AG04449 (cell line): ENCODE measurements around the gene TAF1B.
A peak's percentile ranks its signal among the peaks of the same experiment; 100 is the strongest.

Experiments
- CTCF ChIA-PET: fragments of 350-600 bp; formaldehyde crosslinking; extraction: SDS; loops from one replicate; lab custom pipeline; 2021; ENCODE audit warnings: antibody characterized with exemption; lab: Yijun Ruan, JAX
- POLR2A ChIA-PET: fragments of 400-600, 350-600 bp; formaldehyde crosslinking; extraction: SDS; loops from one replicate; lab custom pipeline; 2020; ENCODE audit warnings: antibody characterized with exemption, inconsistent platforms; lab: Yijun Ruan, JAX
- DNase-seq: peaks from one replicate; pipeline ENCODE4 v3.0.0-alpha.2; 2010; ENCODE audit warnings: low read depth, low spot score
- H3K4me3 ChIP-seq: 2 replicates; pipeline ENCODE4 v1.5.1; 2011; ENCODE audit warnings: low read depth, mild to moderate bottlenecking, control low read depth, low read length
- TF ChIP-seq, protein P1 (sequence below): IDR thresholded peaks from one replicate; pipeline ENCODE4 v1.5.1; 2011; ENCODE audit warnings: mild to moderate bottlenecking, moderate library complexity, low read length, control low read depth, inconsistent platforms; ENCODE audit not compliant: insufficient read depth; ENCODE audit errors: missing control alignments

The TAF1B gene

DNA sequence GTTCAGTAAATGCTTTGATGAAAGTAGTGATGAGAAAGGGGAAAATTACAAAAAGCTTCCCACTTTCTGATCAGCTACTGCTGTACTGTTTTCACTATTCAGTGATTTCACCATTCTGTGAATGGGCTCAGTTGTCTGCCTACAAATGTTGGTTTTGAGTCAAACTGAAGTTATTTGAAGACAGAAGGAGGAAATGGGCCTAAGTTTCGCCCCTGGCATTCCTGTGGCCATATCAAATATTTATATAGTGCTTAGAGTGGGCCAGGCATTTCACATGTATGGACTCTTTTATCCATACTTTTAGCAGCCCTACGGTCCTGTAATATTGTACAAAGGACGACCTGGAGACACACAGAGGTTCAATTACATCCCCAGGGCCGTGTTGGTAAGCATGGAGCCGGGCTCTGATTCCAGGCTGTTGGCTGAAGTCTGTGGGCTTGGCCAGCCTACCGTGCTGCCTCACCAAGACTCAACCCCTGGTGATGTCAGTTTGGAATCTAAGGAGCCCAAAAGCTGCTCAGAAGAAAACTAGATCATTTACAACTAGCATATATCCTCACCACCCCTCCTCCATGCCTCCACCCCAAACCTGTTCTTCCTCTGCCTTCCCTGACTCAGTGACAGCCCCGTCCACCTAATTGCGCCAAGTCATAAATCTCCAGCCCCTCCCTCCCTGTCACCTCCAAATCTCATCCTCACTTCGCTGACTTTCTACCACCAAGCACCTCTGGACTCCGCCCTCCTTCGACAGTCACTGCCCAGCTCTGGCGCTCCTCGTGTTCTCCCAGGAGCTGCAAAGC is 98.1 kb downstream of the TAF1B start:
- no peak overlapping the region for H3K4me3 ChIP-seq
- TF ChIP-seq, protein P1, sequence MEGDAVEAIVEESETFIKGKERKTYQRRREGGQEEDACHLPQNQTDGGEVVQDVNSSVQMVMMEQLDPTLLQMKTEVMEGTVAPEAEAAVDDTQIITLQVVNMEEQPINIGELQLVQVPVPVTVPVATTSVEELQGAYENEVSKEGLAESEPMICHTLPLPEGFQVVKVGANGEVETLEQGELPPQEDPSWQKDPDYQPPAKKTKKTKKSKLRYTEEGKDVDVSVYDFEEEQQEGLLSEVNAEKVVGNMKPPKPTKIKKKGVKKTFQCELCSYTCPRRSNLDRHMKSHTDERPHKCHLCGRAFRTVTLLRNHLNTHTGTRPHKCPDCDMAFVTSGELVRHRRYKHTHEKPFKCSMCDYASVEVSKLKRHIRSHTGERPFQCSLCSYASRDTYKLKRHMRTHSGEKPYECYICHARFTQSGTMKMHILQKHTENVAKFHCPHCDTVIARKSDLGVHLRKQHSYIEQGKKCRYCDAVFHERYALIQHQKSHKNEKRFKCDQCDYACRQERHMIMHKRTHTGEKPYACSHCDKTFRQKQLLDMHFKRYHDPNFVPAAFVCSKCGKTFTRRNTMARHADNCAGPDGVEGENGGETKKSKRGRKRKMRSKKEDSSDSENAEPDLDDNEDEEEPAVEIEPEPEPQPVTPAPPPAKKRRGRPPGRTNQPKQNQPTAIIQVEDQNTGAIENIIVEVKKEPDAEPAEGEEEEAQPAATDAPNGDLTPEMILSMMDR: no peak
- DNase-seq: peak; percentile 45
- ChIA-PET CTCF (interaction anchor here (1.0 to 3.6 kb wide), 6 partner anchors 23 to 141 kb away, joined by 3 to 23 read pairs (median 4); partner anchors contain the start of gene TAF1B), POLR2A (interaction anchor here (1.4 kb wide), 1 partner anchor 99 kb away, joined by 3 read pairs; the partner anchor contains the start of gene TAF1B)

DNA sequence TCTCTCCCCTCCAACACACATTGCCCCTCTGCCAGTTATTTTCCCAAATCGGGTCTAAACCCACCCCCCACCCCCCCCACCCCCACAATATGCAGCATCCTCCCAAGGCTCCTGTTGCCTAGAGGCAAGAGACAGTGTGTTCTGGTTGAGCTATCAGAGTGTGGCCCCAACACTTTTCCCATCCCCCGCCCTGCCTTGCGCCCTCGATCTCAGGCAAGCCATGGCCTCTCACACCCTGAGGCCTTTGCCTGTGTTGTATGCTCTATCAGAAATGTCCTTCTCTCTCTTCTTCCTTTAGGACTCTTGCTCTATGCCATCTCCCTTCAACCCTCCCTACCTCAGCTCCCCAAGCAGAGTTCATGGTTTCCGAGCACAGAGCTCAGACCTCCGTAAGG is 98.7 kb downstream of the TAF1B start:
- ChIA-PET POLR2A (interaction anchor here (1.4 kb wide), 1 partner anchor 99 kb away, joined by 3 read pairs; the partner anchor contains the start of gene TAF1B), CTCF (interaction anchor here (1.0 to 3.6 kb wide), 6 partner anchors 22 to 143 kb away, joined by 3 to 23 read pairs (median 4); partner anchors contain the start of gene TAF1B)
- no peak overlapping the region for H3K4me3 ChIP-seq
- TF ChIP-seq, protein P1: no peak
- no peak for DNase-seq

DNA sequence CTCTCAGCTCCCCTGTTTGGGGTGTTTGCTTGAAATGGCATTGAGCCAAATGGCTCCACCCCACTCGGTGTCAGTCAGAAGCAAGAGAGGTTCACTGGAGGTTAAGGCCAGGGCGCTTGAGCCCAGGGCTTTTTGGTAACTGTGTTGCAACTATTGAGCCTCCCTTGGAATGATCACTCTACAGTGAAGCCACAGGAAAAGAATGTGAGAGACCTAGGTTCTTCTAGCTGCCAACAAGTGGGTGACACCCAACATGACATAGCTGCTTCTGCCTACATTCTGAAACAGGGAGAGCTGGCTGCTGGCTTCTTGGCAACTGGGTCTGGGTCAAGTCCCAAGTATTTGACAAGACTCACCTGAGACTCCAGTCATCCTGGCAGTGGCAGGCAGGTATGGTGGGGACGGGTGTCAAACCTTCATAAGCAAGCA is 101.1 kb downstream of the TAF1B start:
- ChIA-PET CTCF (interaction anchor here (0.8 to 3.3 kb wide), 3 partner anchors 40 to 490 kb away, joined by 3 to 18 read pairs (median 5); no protein-coding TSS in a partner anchor), POLR2A (no interaction called here)
- no peak overlapping the region for H3K4me3 ChIP-seq
- TF ChIP-seq, protein P1: no peak
- DNase-seq: no peak

- ChIA-PET POLR2A (no interaction called here), CTCF (interaction anchor here (1.3 to 3.3 kb wide), 2 partner anchors 27 to 131 kb away, joined by 4 to 18 read pairs; no protein-coding TSS in a partner anchor)
- no peak for DNase-seq
- TF ChIP-seq, protein P1: no peak
- H3K4me3 ChIP-seq: no peak overlapping the region
Measured at GRCh38 chr2:9945596-9945995, 102.3 kb downstream of the TAF1B start.

- DNase-seq: no peak
- ChIA-PET CTCF (interaction anchor here (1.3 to 3.3 kb wide), 2 partner anchors 26 to 132 kb away, joined by 4 to 18 read pairs; no protein-coding TSS in a partner anchor), POLR2A (no interaction called here)
- no peak overlapping the region for H3K4me3 ChIP-seq
- TF ChIP-seq, protein P1: no peak
Measured at GRCh38 chr2:9946076-9946475, 102.8 kb downstream of the TAF1B start.

- DNase-seq: no peak
- H3K4me3 ChIP-seq: no peak overlapping the region
- ChIA-PET POLR2A (no interaction called here), CTCF (interaction anchor here (0.6 to 3.3 kb wide), 5 partner anchors 9 to 132 kb away, joined by 3 to 18 read pairs (median 3); no protein-coding TSS in a partner anchor)
- TF ChIP-seq, protein P1: no peak
Measured at GRCh38 chr2:9946818-9947217, 103.5 kb downstream of the TAF1B start.
